ENCODE data around the gene RCN2.

The RCN2 gene

DNA sequence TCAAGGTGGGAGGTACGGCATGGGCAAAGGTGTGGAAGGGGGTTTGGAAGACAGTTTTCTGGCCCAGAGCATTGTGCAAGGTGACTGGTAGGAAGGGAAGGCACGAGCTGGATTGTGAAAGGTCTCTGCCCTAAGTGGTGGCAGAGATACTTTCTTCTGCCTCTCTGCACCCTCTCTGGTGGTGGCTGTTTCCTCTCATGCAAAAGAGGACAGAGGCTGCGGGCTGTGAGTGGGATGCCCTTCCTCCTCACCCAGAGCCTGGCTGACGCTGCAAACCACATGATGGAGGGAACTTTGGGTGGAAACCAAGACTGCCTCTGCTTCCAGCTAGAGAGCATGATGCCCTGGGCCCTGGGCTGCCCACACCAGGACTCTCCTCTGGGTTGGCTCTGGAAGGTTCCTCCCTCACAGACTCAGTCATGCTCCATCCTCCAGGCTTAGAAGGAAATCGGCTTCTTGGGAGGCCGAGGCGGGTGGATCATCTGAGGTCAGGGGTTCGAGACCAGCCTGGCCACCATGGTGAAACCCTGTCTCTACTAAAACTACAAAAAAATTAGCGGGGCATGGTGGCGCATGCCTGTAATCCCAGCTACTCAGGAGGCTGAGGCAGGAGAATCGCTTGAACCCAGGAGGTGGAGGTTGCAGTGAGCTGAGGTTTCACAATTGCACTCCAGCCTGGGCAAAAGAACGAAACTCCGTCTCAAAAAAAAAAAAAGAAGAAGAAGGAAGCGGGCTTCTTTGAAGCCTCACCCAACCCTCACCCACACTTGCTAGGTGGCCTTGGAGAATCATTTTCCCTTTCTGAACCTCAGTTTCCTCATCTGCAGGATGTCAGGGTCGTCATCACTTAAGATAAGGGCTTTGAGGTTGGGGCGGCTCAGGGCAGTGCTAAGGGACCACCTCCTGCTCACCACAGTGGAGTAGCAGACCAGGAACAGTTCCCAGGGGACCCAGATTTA is 71.7 kb downstream of the RCN2 start:
- Histone ChIP-seq H3K27me3 (ENCODE audit: insufficient read depth, low read length) (peaks cover 14% of the 10 kb centered on the region), H3K4me3 (ENCODE audit: low read depth, low read length) (no peak overlapping the region), H2AFZ (ENCODE audit: low read length, unreplicated experiment) (no peak overlapping the region)

More for the DNA sequence above, 71.7 kb downstream of the RCN2 start:
- H3K36me3 ChIP-seq (ENCODE audit: insufficient read depth, low read length): no peaks in the 10 kb centered on the region
- no peaks in the 10 kb centered on the region for H3K79me2 ChIP-seq (ENCODE audit: control insufficient read depth, insufficient read depth, low read length, unreplicated experiment)
- no peaks in the 10 kb centered on the region for H3K4me1 ChIP-seq (ENCODE audit: control insufficient read depth, insufficient read depth, low read length, unreplicated experiment)
- no peak overlapping the region for H3K27ac ChIP-seq (ENCODE audit: low read depth, low read length)

Measured in ACC112 (cell line).